CD14-positive monocyte (primary cell): ENCODE measurements around the gene WDR26. TPM values are rescaled to one million over a fixed set of nuclear protein-coding genes. Genes with fewer than 3 reads are reported as not detected.
A peak's percentile ranks its signal among the peaks of the same experiment; 100 is the strongest.

Experiments
- DNase-seq, 3 donors: peaks; one replicate each; pipeline ENCODE4 v3.0.0-alpha.2; 2011 to 2022
- H2AFZ ChIP-seq: 2 replicates; pipeline ENCODE4 v1.6.0; 2012; ENCODE audit warnings: mild to moderate bottlenecking, low read depth, low read length, inconsistent platforms; ENCODE audit not compliant: insufficient read depth, poor library complexity, severe bottlenecking
- H3K27ac ChIP-seq, 2 donors: 1 replicate in 1 of 2; 2 replicates in 1 of 2; pipeline ENCODE4 v1.5.1; 2012 to 2013; ENCODE audit warnings: low read length in 2 of 2, control low read depth in 1 of 2, inconsistent platforms in 1 of 2, low read depth in 1 of 2, mild to moderate bottlenecking in 1 of 2
- H3K27me3 ChIP-seq, 2 donors: one replicate each; pipeline versions ENCODE4 v1.6.0 to v1.6.1; 2011 to 2013; ENCODE audit warnings: low read length in 2 of 2; ENCODE audit not compliant: control insufficient read depth in 2 of 2, insufficient read depth in 2 of 2
- H3K36me3 ChIP-seq, 2 donors: replicated peaks in 1 of 2; 1 replicate in 1 of 2; 2 replicates in 1 of 2; pipeline versions ENCODE4 v1.5.1 to v1.6.1; 2012 to 2013; ENCODE audit warnings: low read length in 2 of 2, control low read depth in 1 of 2, inconsistent platforms in 1 of 2, mild to moderate bottlenecking in 1 of 2; ENCODE audit not compliant: insufficient read depth in 2 of 2, control insufficient read depth in 1 of 2
- H3K4me1 ChIP-seq, 2 donors: 1 replicate in 1 of 2; 2 replicates in 1 of 2; pipeline versions ENCODE4 v1.5.1 to v1.6.1; 2012 to 2013; ENCODE audit warnings: low read length in 2 of 2, control low read depth in 1 of 2, inconsistent platforms in 1 of 2, mild to moderate bottlenecking in 1 of 2, moderate library complexity in 1 of 2; ENCODE audit not compliant: insufficient read depth in 2 of 2, control insufficient read depth in 1 of 2
- H3K4me2 ChIP-seq: replicated peaks from 2 replicates; pipeline ENCODE3; 2012; ENCODE audit warnings: low read length, moderate library complexity, mild to moderate bottlenecking; ENCODE audit not compliant: poor library complexity, severe bottlenecking; ENCODE audit errors: extremely low read depth
- H3K4me3 ChIP-seq, 3 experiments: fragments of 200-600 bp in 1 of 3; sonication (generic) in 1 of 3; replicated peaks in 1 of 3; 1 replicate in 2 of 3; 2 replicates in 1 of 3; pipeline ENCODE4 v1.5.1; 2011 to 2013; ENCODE audit warnings: low read length in 3 of 3, mild to moderate bottlenecking in 3 of 3, control low read depth in 2 of 3, low read depth in 2 of 3, inconsistent platforms in 1 of 3, moderate library complexity in 1 of 3
- H3K79me2 ChIP-seq: 2 replicates; pipeline ENCODE4 v1.6.0; 2012; ENCODE audit warnings: mild to moderate bottlenecking, control low read depth, inconsistent platforms, low read length, moderate library complexity; ENCODE audit not compliant: insufficient read depth
- H3K9ac ChIP-seq: 2 replicates; pipeline ENCODE4 v1.6.0; 2017; ENCODE audit warnings: low read length, mild to moderate bottlenecking; ENCODE audit not compliant: insufficient read depth, poor library complexity, severe bottlenecking
- H3K9me3 ChIP-seq, 2 donors: replicated peaks in 1 of 2; 1 replicate in 1 of 2; 2 replicates in 1 of 2; pipeline versions ENCODE4 v1.5.1 to v1.6.1; 2012 to 2013; ENCODE audit warnings: low read length in 2 of 2, control low read depth in 1 of 2; ENCODE audit not compliant: control insufficient read depth in 1 of 2, insufficient read depth in 1 of 2
- H4K20me1 ChIP-seq: 2 replicates; pipeline ENCODE4 v1.6.0; 2012; ENCODE audit warnings: mild to moderate bottlenecking, low read length, control low read depth, moderate library complexity; ENCODE audit not compliant: insufficient read depth
- H3K27ac Mint-ChIP-seq, 7 donors: one replicate each; pipeline ENCODE4 v1.8.0; 2020; ENCODE audit warnings: mild to moderate bottlenecking in 7 of 7, mixed read lengths in 7 of 7, moderate library complexity in 6 of 7, inconsistent platforms in 2 of 7
- H3K27me3 Mint-ChIP-seq, 3 donors: one replicate each; pipeline ENCODE4 v1.8.0; 2021 to 2022; ENCODE audit warnings: low read depth in 3 of 3, mild to moderate bottlenecking in 3 of 3, mixed read lengths in 3 of 3, moderate library complexity in 3 of 3, inconsistent platforms in 1 of 3
- H3K36me3 Mint-ChIP-seq, 2 donors: one replicate each; pipeline ENCODE4 v1.8.0; 2020; ENCODE audit warnings: mixed read lengths in 2 of 2, inconsistent platforms in 1 of 2, mild to moderate bottlenecking in 1 of 2
- H3K4me1 Mint-ChIP-seq: one replicate; pipeline ENCODE4 v1.8.0; 2020; ENCODE audit warnings: mild to moderate bottlenecking, mixed read lengths
- H3K4me3 Mint-ChIP-seq, 2 donors: one replicate each; pipeline ENCODE4 v1.8.0; 2020; ENCODE audit warnings: mild to moderate bottlenecking in 2 of 2, mixed read lengths in 2 of 2, moderate library complexity in 1 of 2
- H3K9me3 Mint-ChIP-seq, 7 donors: one replicate each; pipeline ENCODE4 v1.8.0; 2020 to 2022; ENCODE audit warnings: mixed read lengths in 7 of 7, mild to moderate bottlenecking in 6 of 7, moderate library complexity in 6 of 7, inconsistent platforms in 2 of 7
- CTCF ChIP-seq: fragments of 200-600 bp; IDR thresholded peaks from one replicate; pipeline ENCODE4 v1.8.0; 2022; ENCODE audit warnings: antibody characterized with exemption, mild to moderate bottlenecking
- WGBS: methylation state at CpG from one replicate; pipeline ENCODE4 v1.1.5; 2013; ENCODE audit warnings: missing lambda C conversion rate; ENCODE audit not compliant: insufficient coverage; 5-methylcytosine and 5-hydroxymethylcytosine counted together
- intact Hi-C, 2 donors: fragments of 100-400 bp; cut with micrococcal nuclease; formaldehyde crosslinking; loops; one replicate each; pipeline versions ENCODE4 v1.15.0 to v1.15.1; 2023
- polyA plus RNA-seq, 3 donors: library from polyadenylated mRNA; depleted of rRNA in 1 of 3; unstranded in 2 of 3; stranded (reverse) in 1 of 3; fragments of 300-500 nt in 2 of 3; fragments of >200 nt in 1 of 3; fragmentation: Illumina TruSeq in 2 of 3; gene quantifications; 1 replicate in 2 of 3; 2 replicates in 1 of 3; pipeline ENCODE4 v1.2.3, GENCODE V29; 2012 to 2021

Gene WDR26
- polyA plus RNA-seq, 3 donors: 2.7 to 59.4 (median 4.0) TPM

- Histone ChIP-seq H3K27ac (no peak overlapping the region), H3K27me3 (no peaks in the 10 kb centered on the region), H2AFZ (no peak overlapping the region), H3K4me3 (no peak overlapping the region), H4K20me1 (peaks cover 98% of the 10 kb centered on the region), H3K9ac (no peak overlapping the region), H3K9me3 (peaks cover 0 to 3% of the 10 kb centered on the region in 2 donors), H3K36me3 (peaks cover 65 to 86% of the 10 kb centered on the region in 2 donors), H3K4me1 (peaks cover 4 to 14% of the 10 kb centered on the region in 2 donors), H3K4me2 (no peak overlapping the region), H3K79me2 (peaks cover 68% of the 10 kb centered on the region)
- intact Hi-C loops: no loop called here
- peaks cover 0 to 4% (median 1%) of the 10 kb centered on the region in 7 donors for H3K9me3 Mint-ChIP-seq
- no CpG with 5 or more reads among the region's 6 CpGs for WGBS
- no peak for DNase-seq
- H3K27me3 Mint-ChIP-seq: peaks cover 0 to 3% (median 0%) of the 10 kb centered on the region in 3 donors
- no peak for TF ChIP-seq CTCF
- peak overlapping the region in 1 of 7 donors; percentile 37 for H3K27ac Mint-ChIP-seq
- peaks cover 11% of the 10 kb centered on the region for H3K4me1 Mint-ChIP-seq
- H3K36me3 Mint-ChIP-seq: peaks cover 70 to 81% of the 10 kb centered on the region in 2 donors
- H3K4me3 Mint-ChIP-seq: no peak overlapping the region
Observed at GRCh38 chr1:224425279-224425884, 9.2 kb downstream of the WDR26 start.

- H3K4me3 Mint-ChIP-seq: no peak overlapping the region
- Histone ChIP-seq H3K27ac (no peak overlapping the region), H2AFZ (no peak overlapping the region), H3K4me2 (no peak overlapping the region), H3K79me2 (peaks cover 21% of the 10 kb centered on the region), H3K9me3 (no peaks in the 10 kb centered on the region), H3K4me3 (no peak overlapping the region), H3K9ac (no peak overlapping the region), H4K20me1 (peaks cover 96% of the 10 kb centered on the region), H3K36me3 (peaks cover 96 to 100% of the 10 kb centered on the region in 2 donors), H3K4me1 (no peaks in the 10 kb centered on the region), H3K27me3 (no peaks in the 10 kb centered on the region)
- no peaks in the 10 kb centered on the region for H3K4me1 Mint-ChIP-seq
- peaks cover 0 to 3% (median 0%) of the 10 kb centered on the region in 3 donors for H3K27me3 Mint-ChIP-seq
- intact Hi-C loops: no loop called here
- H3K36me3 Mint-ChIP-seq: peaks cover 82 to 93% of the 10 kb centered on the region in 2 donors
- no peak for DNase-seq
- no peak for TF ChIP-seq CTCF
- no peaks in the 10 kb centered on the region for H3K9me3 Mint-ChIP-seq
- H3K27ac Mint-ChIP-seq: peak overlapping the region in 3 of 7 donors; percentile 28 to 57 (median 41)
Observed at GRCh38 chr1:224420106-224420505, 14.5 kb downstream of the WDR26 start.
